ENCODE data around the gene KAT5. TPM values are rescaled to one million over a fixed set of nuclear protein-coding genes. Genes with fewer than 3 reads are reported as not detected.

KAT5 gene
- total and polyA plus RNA-seq, 2 of the 4 experiments (the other 2 are of a cell fraction) = 33.3 to 34.2 TPM

- ChIA-PET POLR2A (ENCODE audit: unreplicated experiment) (interaction anchor here (0.7 kb wide), 1 partner anchor 341 kb away, joined by 5 read pairs; no protein-coding TSS in a partner anchor), CTCF (no interaction called here)
- 76% methylated on average over 10 of the region's 18 CpGs; no CpG with 5 or more reads in 1 of the 2 experiments for WGBS, 2 experiments (ENCODE audit: extremely low coverage in 2 of 2, insufficient read length in 1 of 2)
- H2AFZ ChIP-seq (replicated peaks; ENCODE audit: low read length, poor library complexity) = no peak overlapping the region
- H4K20me1 ChIP-seq (ENCODE audit: insufficient read depth, low read length) = no peaks in the 10 kb centered on the region
- H2BK20ac ChIP-seq (ENCODE audit: low read depth, low read length) = no peak overlapping the region
- H2AK5ac ChIP-seq (ENCODE audit: low read depth, low read length) = no peak overlapping the region
- H2BK15ac ChIP-seq (ENCODE audit: low read depth, low read length) = no peak overlapping the region
- no peak overlapping the region for H3K18ac ChIP-seq (ENCODE audit: low read depth, low read length)
- H4K91ac ChIP-seq (ENCODE audit: insufficient read depth, low read depth, low read length) = no peak overlapping the region
- intact Hi-C loops (cut with micrococcal nuclease) (no loop called here), dilution Hi-C loops (cut with HindIII; ENCODE audit: low sequenced_read_pairs, unreplicated experiment) (no loop called here), in situ Hi-C loops (cut with MboI; ENCODE audit: low sequenced_read_pairs) (no loop called here)
- H2AK9ac ChIP-seq (replicated peaks; ENCODE audit: low read depth, low read length, poor library complexity) = no peak overlapping the region
- ATAC-seq (ENCODE audit: low read depth) = no peak
- BruUV-seq (replicated peaks) = no TSS peak
- no peak overlapping the region for H3K23ac ChIP-seq (ENCODE audit: low read depth, low read length)
- H3K4me2 ChIP-seq (ENCODE audit: low read depth, low read length) = no peak overlapping the region
- H3K4me1 ChIP-seq (ENCODE audit: control insufficient read depth, insufficient read depth, low read length) = no peaks in the 10 kb centered on the region
- H3K9me1 ChIP-seq (ENCODE audit: insufficient read depth, low read length) = peaks cover 2% of the 10 kb centered on the region; the same call in 1 of the 2 replicates
- H3K4ac ChIP-seq (ENCODE audit: low read depth, low read length) = no peak overlapping the region
- H3K14ac ChIP-seq (replicated peaks; ENCODE audit: low read depth, low read length) = no peak overlapping the region
- H3K79me1 ChIP-seq (ENCODE audit: low read depth in 1 of 2, low read length in 2 of 2) = no peaks in the 10 kb centered on the region
- TF ChIP-seq POLR2A (IDR thresholded peaks at IDR 0.05; ENCODE audit: low read depth, low read length) (no peak), RAD21 (IDR thresholded peaks at IDR 0.05; ENCODE audit: low read length) (no peak), CTCF (conservative IDR thresholded peaks at IDR 0.05; ENCODE audit: low read depth, low read length) (peak; percentile 33; the same call in 1 of the 2 replicates), FOS (IDR thresholded peaks at IDR 0.05; ENCODE audit: low read depth, low read length) (no peak), RFX5 (IDR thresholded peaks at IDR 0.05; ENCODE audit: low read depth, low read length) (no peak), BHLHE40 (IDR thresholded peaks at IDR 0.05; ENCODE audit: low read depth, low read length) (no peak), SMC3 (IDR thresholded peaks at IDR 0.05; ENCODE audit: low read depth, low read length) (peak; percentile 9; the same call in 1 of the 2 replicates), MAZ (IDR thresholded peaks at IDR 0.05; ENCODE audit: borderline replicate concordance, low read depth, low read length) (no peak), CEBPB (IDR thresholded peaks at IDR 0.05; ENCODE audit: low read depth, low read length) (no peak)
- H2BK5ac ChIP-seq (ENCODE audit: low read depth, low read length, poor library complexity, severe bottlenecking) = no peak overlapping the region
- H4K8ac ChIP-seq (ENCODE audit: low read depth in 2 of 2, low read length in 2 of 2) = no peak overlapping the region
- H3K4me3 ChIP-seq (ENCODE audit: insufficient read depth, low read depth, low read length) = no peak overlapping the region
- H3K56ac ChIP-seq (ENCODE audit: extremely low read depth, insufficient read depth, low read length) = no peak overlapping the region
- H3K27me3 ChIP-seq (ENCODE audit: control insufficient read depth, insufficient read depth, low read length) = peaks cover 2% of the 10 kb centered on the region
- peaks cover 1% of the 10 kb centered on the region; the same call in 1 of the 2 replicates for H3K9me3 ChIP-seq (ENCODE audit: control insufficient read depth, insufficient read depth, low read length)
- no peak for DNase-seq
- no peak overlapping the region for H3K27ac ChIP-seq (ENCODE audit: insufficient read depth, low read length)
- no peak overlapping the region for H3K9ac ChIP-seq (ENCODE audit: low read depth, low read length)
- H4K5ac ChIP-seq (ENCODE audit: low read depth, low read length) = no peak overlapping the region
- no peaks in the 10 kb centered on the region for H3K36me3 ChIP-seq (ENCODE audit: control insufficient read depth, insufficient read depth, low read length)
- no peak overlapping the region for H2BK120ac ChIP-seq (ENCODE audit: low read depth, low read length)
Measured at GRCh38 chr11:65744026-65744698, 32.1 kb downstream of the KAT5 start.
